LoVo (cell line): ENCODE data around the gene METAP2.
"Not testable (repeated sequence)": the region's sequence is repeated elsewhere in the genome, so short reads cannot be mapped to it uniquely, and the experiment has no call there.

ENCODE experiments used
- DNase-seq: peaks from one replicate; pipeline ENCODE4 v3.0.0-alpha.2; 2016; ENCODE audit warnings: low spot score

METAP2 gene

GRCh38 chr12:95463050-95463449, 10.9 kb upstream of the METAP2 start:
- DNase-seq = no peak

- not testable (repeated sequence) for DNase-seq
Measured at GRCh38 chr12:95463776-95464175, 10.2 kb upstream of the METAP2 start.

GRCh38 chr12:95465275-95465674, 8.7 kb upstream of the METAP2 start:
- DNase-seq = no peak

GRCh38 chr12:95470300-95470699, 3.7 kb upstream of the METAP2 start:
- peak; percentile 69 for DNase-seq

GRCh38 chr12:95473231-95473883, 595 bp upstream of the METAP2 start:
- peak; percentile 64 for DNase-seq

GRCh38 chr12:95474660-95474958, 657 bp downstream of the METAP2 start:
- no peak for DNase-seq

- DNase-seq = no peak
Measured at GRCh38 chr12:95480230-95480629, 6.3 kb downstream of the METAP2 start.

GRCh38 chr12:95481072-95481471, 7.1 kb downstream of the METAP2 start:
- DNase-seq = no peak

- no peak for DNase-seq
Measured at GRCh38 chr12:95481888-95482287, 7.9 kb downstream of the METAP2 start.

- not testable (repeated sequence) for DNase-seq
Measured at GRCh38 chr12:95482564-95482963, 8.6 kb downstream of the METAP2 start.

- DNase-seq = no peak
Measured at GRCh38 chr12:95484524-95484923, 10.6 kb downstream of the METAP2 start.

- no peak for DNase-seq
Measured at GRCh38 chr12:95487024-95487423, 13.1 kb downstream of the METAP2 start.

- no peak for DNase-seq
Measured at GRCh38 chr12:95492462-95492861, 18.5 kb downstream of the METAP2 start.

- no peak for DNase-seq
Measured at GRCh38 chr12:95494888-95495287, 20.9 kb downstream of the METAP2 start.

- DNase-seq = no peak
Measured at GRCh38 chr12:95495433-95495832, 21.5 kb downstream of the METAP2 start.

- DNase-seq = no peak
Measured at GRCh38 chr12:95497031-95497430, 23.1 kb downstream of the METAP2 start.

- no peak for DNase-seq
Measured at GRCh38 chr12:95498968-95499367, 25.0 kb downstream of the METAP2 start.

- DNase-seq = no peak
Measured at GRCh38 chr12:95499772-95500171, 25.8 kb downstream of the METAP2 start.

- no peak for DNase-seq
Measured at GRCh38 chr12:95504140-95504539, 30.2 kb downstream of the METAP2 start.

- DNase-seq = no peak
Measured at GRCh38 chr12:95505039-95505438, 31.1 kb downstream of the METAP2 start.

- no peak for DNase-seq
Measured at GRCh38 chr12:95506707-95507523, 33.0 kb downstream of the METAP2 start.

- no peak for DNase-seq
Measured at GRCh38 chr12:95509300-95509699, 35.3 kb downstream of the METAP2 start.

GRCh38 chr12:95511977-95512376, 38.0 kb downstream of the METAP2 start:
- no peak for DNase-seq

GRCh38 chr12:95513599-95513998, 39.6 kb downstream of the METAP2 start:
- DNase-seq = no peak
